HG03064 (cell line): Measurements from ENCODE around the gene ELOVL3.

Experiments used
- ATAC-seq: cut with Tn5 transposase; IDR thresholded peaks from one replicate; pipeline ENCODE4 v1.9.1; 2021; ENCODE audit warnings: low read depth; ENCODE audit not compliant: unreplicated experiment

Gene ELOVL3

DNA sequence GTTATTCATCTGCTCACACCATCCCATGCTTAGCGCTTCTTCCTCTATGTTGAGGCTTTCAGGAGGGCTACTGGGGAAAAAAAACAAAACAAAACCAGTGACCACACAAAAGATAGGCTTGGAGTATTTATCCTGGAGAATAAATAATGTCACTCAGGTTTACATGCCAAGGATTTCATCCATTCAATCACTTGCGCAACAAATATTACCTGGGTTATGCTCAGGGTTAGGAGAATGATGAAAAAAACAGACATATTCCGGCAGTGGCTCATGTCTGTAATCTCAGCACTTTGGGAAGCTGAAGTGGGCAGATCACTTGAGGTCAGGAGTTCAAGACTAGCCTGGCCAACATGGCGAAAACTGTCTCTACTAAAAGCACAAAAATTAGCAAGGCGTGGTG is 3.3 kb upstream of the ELOVL3 start:
- ATAC-seq: no peak

DNA sequence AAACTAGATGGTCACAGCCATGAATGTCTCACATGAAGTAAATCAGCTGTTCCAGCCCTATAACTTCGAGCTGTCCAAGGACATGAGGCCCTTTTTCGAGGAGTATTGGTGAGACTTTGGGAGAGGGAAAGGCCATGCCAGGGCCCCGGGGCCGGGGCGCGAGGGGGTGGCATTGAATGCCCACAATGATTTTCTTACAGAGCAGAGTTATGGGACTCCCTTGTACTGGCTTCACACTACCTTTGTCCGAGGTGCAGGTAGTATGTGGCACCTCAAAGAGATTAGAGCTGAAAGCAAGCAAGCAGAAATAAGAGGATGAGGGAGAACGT is 407 bp downstream of the ELOVL3 start:
- no peak for ATAC-seq

DNA sequence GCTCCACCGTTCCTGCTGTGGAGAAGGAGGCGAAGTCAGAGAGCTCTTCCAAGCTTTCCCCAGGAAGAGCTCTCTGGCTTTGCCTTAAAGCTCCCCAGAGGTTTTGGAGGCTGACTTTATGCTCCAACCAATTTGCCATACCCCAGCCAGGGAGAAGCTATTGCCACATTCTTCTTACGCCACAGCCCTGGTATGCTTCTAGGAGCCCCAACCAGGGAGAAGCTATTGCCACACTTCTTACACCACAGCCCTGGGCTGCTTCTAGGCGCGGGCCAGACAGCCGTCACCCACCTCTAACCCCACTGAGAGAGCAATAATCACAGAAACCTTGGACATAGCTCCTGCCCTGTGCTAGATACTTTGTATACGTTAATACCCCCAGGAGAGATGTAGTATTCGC is 951 bp downstream of the ELOVL3 start:
- no peak for ATAC-seq

DNA sequence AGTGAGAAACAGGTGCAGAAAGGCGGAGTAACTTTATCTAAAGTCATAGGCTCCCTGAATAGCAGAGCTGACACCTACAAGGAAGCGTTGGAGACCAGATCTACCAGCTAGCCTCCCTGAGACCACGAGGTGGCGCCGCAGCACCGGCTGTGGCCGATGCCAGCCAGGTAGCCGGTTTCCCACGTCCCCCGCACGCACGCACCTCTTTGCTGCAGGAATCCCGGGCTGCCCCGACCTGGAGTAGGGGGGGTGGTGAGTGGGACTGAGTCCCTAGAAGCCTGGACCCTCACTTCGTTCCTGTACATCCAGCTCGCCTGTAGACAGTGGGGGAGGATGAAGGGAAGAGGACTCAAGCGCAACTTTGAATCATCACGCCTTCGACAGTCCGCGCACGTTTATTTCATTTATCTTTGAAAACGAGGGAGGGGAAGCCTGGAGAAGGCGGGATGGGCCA is 3.7 kb downstream of the ELOVL3 start:
- no peak for ATAC-seq

DNA sequence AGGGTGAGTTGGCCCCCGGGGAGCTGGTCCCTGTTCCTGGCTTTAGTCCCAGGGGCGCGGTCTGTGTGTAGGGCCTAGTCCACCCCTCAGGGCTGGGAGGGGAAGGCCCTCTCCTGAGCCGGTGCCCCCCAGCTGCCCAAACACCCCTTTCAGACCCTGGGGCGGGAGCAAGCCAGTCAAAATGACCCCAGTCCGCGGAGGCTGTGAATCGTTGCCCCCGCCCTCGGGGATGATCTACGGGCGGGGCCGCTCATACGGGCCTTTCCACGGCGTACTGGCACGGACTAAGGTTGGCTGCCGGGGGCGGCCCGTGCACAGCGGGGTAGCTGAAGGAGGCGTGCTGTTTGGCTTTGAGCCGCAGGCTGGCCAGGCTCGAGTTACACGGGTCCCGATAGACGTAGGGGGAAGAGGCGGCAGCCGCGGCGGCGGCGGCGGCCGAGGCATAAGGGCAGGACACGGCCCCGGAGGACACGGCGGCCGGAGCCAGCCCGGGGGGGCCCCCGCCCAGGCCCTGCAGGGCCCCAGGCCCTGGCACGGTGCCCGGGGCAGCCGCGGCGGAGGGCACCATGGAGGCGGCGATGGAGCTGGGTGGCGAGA is 4.3 kb downstream of the ELOVL3 start:
- no peak for ATAC-seq

DNA sequence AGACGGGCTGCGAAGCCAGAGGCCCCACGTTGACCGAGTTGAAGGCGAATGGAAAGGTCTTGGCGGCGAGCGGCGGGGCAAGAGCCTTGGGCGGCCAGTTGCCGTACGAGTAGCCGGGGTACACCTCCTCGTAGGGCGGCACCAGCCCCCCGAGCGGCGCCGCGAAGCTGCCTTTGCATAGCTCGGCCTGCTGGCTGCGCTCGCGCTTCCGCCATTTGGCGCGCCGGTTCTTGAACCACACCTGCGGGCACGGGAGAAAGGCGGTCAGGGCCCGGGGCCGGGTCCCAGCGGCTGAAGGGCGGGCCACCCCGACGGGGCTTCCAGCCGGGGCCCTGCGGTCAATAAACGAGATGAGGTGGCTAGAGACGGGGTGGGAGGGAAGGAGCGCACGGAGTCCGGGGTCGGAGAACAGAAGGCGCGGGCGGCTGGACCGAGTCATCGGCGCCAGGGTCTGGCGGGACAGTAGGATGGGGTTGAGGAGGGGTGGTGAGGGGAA is 4.8 kb downstream of the ELOVL3 start:
- no peak for ATAC-seq

DNA sequence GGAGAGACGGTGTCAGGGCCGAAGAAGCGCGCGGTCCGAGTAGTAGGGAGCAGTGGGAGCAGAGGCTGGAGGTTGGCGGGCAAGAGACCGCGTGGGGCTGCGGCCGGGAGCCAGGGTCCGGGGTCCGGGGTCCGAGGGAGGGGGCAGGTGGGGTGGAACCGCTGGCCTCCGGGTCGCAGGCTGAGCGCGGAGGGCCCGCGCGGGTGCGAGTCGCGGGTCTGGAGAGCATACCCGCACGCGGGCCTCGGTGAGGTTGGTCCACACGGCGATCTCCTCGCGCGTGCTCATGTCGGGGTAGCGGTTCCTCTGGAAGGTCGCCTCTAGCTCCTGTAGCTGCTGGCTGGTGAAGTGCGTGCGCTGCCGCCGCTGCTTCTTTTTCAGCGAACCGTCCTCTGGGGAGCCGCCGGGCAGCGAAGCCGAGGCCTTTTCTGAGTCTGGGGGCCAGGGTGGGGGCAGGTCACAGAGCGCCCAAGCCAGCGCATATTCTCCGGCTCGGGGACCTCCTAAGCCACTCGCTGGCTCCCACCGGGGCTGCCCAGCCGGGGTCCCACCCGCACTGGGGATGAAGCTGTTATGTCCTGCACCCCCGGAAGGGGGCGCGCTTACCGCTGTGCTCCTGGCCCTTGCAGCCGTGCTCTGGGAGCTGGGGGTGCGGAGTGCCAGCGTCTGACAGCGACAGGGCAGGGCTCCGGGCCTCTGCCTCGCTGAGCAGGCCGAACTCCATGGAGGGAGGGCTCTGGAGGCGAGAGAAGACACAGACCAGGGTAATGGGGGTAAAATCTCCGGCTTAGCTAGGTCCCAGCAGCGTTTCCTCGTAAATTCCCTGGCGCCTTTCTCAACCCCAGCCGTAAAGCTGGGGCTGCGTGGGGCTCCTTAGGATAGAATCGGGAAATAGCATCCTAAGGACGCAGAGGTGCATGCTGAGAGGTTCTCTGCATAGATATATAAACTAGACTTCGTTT is 5.5 kb downstream of the ELOVL3 start:
- no peak for ATAC-seq

DNA sequence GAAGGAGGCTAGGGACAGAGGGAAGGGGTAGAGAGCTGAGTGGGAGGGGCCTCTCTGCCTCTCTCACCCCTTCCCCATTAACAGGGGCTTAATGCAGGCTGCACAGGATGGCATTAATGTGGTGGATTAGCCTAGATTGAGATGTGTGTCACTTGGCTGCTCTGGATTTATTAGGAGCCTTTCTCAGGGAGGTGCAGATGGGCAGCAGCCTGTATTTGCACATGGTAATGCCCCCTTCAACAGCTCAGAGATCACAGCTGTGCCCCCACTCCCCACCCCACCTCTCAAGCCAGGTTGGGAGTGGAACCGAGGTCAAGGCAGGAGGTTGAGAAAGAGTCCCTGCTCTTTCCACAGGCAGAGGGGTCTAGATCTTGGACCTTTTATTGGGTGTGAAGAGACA is 7.9 kb downstream of the ELOVL3 start:
- ATAC-seq: no peak

DNA sequence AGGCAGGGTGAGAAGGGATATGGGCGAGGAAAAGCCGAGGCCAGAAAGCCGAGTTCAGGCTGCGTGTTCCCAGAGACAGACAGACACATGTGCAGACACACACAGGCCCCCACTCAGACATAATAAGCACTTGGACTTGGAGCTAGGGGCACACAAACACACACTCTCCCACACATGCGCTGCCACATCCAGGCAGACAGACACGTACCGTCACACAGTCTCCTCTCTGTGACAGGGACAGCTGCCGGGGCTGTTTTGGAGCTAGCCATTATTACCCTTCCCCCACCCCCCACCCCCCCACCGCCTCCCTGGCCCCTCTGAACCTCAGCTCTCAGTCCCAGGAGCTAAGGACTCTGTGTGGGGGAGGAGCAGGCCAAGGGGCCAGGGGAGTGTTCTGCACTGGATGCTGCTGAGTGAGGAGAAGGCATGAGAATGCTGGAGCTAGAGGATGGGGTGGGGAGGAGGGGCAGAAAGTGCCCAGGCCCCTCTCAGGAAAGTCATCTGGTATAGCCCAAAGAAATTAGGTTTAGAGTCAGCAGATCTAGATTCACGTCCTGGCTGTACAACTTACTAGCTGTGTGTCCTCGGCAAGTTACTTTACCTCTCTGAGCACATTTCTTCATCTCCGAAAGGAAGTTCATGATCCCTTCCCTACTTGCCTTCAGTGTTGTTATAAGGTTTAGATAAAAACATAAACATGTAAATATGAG is 8.9 kb downstream of the ELOVL3 start:
- no peak for ATAC-seq

DNA sequence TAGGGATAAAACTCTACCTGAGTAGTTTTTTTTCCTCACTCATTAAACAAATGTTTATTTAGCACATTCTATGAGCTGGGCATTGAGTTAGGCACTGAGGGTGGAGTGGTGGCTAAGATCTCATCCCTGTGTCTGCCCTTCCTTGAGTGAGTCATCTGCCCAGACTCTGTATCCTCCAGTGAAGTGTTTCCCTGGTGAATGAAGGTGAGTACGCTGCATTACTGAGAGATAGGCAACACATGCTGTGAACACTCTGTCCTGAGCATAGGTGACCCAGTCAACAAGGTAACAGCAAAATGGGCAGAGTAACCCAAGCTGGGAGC is 9.5 kb downstream of the ELOVL3 start:
- no peak for ATAC-seq

DNA sequence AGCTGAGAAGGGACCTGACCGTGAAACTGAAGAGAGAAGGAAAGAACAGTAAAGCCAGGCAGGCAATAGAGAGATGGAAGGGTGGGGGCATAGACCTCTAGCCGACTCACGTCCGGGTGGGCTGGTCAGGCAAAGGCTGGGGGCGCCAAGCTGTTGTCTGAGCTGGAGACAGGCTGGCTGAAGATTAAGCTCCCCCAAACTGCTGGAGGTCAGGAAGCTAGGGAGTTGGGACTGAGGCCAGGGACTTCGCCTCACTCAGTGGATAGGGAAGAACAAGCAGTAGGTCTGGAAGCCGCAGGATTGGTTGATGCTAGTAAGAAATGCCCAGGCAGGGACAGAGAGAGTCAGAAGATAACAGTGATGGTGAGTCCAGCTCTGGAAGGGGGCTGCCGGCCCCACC is 9.9 kb downstream of the ELOVL3 start:
- ATAC-seq: no peak

DNA sequence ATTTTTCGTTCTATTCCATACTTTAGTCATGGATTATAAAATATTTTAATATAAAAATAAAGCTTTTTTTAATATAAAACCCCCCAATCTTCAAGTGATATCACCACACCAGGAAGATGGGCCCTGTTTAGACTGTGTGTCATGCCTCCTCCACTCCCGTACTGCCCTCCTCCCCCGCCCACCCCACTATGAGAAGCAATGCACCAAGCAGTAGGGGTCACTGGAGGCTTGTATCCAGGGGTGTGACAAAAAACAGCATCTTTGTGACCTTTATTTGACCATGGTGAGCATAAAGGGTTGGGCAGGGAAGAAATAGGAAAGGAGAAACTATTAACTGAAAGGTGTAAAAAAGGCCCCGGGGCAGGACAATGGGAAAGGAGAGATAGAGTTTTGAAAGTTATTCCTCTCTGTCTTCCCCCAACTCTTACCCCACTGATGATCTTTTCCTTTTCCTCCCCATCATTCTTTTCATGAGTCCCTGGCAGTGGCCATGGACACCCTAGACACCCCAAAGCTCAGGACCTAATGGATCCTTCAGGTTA is 11.7 kb downstream of the ELOVL3 start:
- no peak for ATAC-seq

DNA sequence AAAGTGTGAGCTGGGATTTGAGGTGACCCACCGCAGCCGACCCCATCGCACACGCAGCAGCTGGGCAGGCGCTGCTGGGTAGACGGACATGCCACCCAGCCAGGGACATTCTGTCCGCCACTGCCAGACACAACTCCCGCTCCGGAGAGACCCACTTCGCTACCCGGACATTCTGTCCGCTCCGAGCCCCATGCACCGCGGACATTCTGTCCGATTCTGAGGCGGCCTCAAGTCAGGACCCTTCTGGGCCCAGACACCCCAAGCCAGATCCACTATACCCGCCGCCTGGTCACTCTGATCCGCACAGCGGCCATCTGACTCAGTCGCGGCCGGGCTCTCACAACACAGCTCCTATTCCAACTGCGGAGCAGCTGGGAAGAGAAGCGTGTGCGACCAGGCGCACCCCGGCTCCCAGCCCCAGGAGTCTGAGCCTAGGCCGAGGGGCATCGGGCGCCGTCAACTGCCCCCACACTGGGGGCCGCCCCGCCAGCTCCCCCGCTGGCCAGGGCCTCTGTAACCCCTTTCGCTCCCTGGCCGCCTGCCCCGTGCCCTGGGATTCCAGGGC is 14.4 kb downstream of the ELOVL3 start:
- no peak for ATAC-seq

DNA sequence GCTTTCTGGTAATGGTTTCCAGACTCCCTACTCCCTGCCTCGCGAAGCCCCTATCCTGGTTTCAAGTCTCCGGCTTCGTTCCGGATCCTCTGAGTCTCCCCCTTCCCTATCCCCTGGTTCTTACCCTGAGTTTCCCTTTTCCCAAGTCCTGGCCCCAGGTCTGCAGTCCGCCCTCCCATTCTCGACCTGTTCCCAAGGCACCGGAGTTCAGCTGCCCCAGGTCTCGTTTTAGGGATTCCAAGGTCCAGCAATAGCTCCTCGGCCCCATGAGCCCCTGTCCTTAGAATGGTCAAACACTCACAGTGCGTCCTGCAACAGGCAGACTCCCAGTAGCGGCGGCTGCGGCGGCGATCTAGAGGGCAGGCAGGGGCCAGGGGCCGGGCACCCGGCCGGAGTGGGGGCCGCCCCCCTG is 14.9 kb downstream of the ELOVL3 start:
- ATAC-seq: no peak

DNA sequence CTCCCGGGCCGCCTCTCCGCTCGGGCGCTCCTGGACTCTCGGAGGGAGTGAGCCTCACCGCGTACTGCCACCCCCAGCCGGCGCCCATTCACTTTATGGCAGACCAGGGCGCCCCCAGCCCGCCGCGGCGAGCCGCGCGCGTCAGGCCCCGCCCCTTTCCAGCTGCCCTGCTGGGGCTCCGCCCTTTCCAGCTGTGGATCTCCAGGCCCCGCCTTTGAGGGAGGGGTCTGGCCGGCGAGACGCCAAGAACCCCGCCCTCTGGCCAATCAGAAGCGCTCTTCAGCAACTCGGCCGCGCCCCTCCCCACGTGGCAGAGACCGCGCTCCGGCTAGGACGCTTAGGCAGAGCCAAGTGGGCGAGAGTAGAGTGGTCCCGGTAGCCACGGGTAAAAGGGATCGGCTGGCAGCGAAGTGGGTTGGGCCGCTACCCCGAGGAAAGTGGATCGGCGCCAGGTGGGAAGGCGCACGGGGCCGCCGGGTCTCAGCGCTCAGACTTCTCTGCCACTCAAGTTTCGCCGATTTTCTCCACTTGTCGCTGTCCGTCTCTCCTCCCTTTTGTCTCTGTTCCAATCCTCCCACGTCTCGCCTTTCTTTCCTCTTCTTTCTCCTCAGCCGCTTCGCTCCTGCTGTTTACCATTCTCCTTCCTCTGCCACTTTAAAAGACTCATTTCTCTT is 15.5 kb downstream of the ELOVL3 start, which contains the start of gene PITX3:
PITX3 (minus strand) TSS at position 69 of the 674 bp plus-strand sequence. CDS start 9,432 bp downstream, outside the sequence.
- no peak for ATAC-seq

DNA sequence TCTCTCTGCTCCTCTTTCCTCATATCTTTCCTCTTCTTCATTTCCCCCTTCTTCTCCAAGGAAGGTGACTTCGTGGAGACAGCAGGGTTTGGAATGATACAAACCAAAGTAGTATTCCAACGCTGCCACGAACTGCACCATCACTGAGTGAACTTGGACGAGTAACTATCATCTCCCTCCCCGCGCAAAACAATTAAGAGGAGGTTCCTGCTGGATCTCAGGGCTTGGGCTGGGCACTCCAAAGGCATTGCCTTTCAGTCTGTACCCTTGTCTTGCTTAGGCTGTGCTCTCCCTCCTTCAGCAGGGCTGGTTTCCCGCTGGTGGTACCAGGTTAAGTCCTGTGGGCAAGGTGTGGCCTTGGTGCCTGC is 16.0 kb downstream of the ELOVL3 start:
- no peak for ATAC-seq

DNA sequence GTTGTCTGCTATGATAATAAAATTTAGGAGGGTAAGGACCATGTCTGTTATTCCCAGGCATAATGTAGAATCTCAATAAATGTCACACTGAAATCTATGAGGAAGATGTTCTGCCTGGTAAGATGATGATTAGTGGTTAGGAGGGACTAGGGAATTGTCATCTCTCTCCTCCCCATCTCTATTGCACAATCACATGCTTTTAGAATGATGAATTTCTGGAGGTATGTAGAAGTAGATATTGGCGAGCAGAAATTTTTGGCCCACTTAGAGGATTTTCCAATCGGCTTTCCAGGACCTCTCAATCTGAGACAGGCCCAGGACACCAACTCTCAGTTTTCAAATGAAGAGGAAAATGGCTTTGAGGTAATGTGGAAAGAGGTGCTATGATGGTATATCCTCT is 17.2 kb downstream of the ELOVL3 start:
- ATAC-seq: no peak

DNA sequence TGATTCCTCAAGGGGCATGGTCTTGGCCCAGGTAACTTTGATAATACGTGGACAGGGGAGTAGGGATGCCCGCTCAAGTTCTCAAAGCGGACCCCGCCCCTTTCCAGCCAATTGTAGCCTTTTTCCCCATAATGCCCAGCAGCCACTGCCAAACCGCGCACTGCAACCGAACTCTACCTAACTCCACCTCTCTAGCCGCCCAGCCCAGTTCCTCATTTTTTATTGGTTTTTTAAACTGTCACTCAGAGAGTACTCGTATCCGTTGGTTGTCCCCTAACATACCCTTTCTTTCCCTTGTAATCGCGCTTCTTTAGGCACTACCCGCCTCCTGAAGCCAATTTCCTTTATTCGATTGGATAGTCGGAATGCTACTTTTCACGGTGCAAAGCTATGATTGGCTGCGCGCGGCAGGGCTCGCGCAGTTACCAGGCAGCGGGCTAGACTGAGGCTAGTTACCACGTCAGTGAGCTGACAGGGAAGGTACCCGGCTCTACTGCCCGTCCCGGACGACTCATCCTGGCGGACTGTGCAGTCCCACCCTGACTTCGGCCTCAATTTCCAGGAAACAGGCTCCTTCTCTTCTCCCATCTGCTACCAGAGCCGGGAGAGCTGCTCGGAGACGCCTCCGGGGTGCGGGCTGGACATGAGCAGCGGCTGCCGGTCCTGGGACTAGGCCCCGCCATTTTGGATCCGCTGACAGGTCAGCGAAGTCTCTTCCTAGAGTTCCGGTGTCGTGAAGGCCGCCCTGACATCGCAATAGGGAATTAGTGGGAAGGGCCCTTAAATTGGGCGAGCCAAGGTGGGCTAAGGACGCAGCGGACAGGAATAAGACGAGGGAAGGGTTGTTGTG is 19.2 kb downstream of the ELOVL3 start, which contains the start of gene GBF1:
GBF1 (plus strand) TSS at position 451 of the 850 bp plus-strand sequence. CDS start 13,407 bp downstream, outside the sequence.
- ATAC-seq: peak; percentile 90

DNA sequence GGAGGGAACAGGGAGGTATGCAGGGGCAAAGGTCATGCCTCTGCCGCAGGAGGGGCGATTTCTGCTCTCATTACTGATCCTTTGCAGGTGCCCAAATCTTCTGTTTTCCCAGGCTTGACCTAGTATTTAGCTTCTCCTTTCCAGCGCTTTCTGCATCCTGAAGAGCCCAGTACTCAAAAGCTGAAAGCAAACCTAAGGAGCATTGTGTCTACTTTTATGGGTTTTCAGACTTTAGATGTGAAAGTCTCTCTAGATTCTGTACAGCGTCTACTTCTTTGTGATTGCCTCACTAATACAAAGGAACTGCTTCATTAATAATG is 19.8 kb downstream of the ELOVL3 start:
- no peak for ATAC-seq
